LHCN-M2 (cell line): Measurements from ENCODE around the gene TMEM165. TPM values are rescaled to one million over a fixed set of nuclear protein-coding genes. Genes with fewer than 3 reads are reported as not detected.

Experiments
- DNase-seq: peaks from one replicate; pipeline ENCODE4 v3.0.0-alpha.2; 2012; ENCODE audit warnings: low read depth
- total RNA-seq: library from RNA; depleted of rRNA; stranded (reverse); fragments of >200 nt; gene quantifications from 2 replicates; pipeline ENCODE4 v1.2.3, GENCODE V29; 2014

Gene TMEM165
- total RNA-seq, 1 experiment from 2014 or later: 176 TPM

DNA sequence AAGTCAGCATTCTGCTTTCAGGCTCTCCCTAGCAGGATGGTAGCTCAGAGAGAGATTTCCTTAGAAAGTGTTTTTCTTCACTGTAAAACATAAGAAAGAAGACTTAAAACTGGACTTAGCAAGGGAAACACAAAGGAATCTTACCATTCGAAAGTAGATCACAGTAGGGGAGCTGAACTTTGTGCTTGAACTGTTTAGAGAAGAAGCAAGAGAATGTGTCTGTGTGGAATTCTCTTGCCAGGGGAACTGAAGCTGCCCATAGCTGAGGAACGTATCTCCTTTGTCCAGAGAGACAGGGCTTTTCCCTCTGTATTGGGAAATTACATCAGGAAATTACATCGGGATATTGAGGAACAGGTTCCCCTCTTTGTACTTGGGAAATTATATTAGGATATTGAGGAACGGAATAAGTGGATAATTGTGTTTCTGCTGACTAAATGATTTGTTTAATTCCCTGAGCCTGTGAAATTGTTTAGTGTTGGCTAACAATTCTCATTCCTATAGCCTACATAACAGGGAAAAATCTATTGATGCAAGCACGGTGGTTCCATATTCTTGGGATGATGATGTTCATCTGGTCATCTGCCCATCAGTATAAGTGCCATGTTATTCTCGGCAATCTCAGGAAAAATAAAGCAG is 28.6 kb upstream of the TMEM165 start:
- no peak for DNase-seq

DNA sequence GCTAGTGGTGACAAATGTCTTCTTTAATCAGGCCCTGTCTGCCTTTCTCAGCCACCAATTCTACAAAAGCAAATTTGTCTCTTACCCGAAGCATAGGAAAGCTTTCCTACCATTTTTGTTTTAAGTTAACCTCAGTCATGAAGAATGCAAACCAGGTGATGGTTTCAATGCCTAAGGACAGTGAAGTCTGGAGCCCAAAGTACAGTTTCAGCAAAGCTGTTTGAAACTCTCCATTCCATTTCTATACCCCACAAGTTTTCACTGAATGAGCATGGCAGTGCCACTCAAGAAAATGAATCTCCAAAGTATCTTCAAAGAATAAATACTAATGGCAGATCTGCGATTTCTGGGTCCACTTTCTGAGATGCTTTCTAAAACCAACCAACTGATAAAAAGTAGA is 25.8 kb upstream of the TMEM165 start:
- DNase-seq: no peak

DNA sequence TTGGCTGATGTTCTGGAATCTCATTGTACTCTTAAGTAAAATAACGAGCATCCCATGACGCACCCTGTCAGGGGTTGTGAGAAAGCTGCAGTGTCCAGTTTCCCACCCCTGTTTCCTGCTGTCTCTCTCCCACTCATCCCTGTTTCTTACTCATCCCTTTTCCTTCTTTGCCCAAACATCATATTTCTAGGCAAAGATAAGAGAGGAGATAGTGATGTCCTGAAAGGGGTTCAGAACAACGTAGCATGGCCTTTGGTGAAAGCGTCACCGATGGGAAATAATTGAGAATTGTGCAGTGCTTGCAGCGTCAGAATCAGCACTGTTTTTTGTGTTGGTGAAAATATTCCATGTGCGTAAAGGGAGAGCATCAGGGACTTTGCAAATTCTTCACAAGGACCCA is 23.5 kb upstream of the TMEM165 start:
- no peak for DNase-seq

DNA sequence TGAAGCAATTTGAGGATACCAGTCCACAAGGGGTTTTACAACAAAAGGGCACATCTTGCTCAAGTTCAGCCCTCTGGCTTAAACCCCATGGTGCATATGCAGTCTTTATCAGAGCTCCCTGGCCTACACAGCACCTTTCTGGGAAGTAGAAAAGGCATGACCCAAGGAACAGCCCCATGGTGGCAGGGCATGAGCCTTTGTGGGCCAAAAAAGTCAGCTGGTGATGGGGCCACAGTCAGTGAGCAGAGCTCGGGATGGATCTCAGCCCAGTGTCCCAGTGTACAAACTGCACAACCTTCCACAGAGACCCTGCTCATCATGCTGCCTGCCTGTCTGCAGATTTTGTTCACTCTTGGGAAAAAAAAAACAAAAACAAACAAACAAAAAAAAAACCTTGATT is 22.3 kb upstream of the TMEM165 start:
- no peak for DNase-seq

DNA sequence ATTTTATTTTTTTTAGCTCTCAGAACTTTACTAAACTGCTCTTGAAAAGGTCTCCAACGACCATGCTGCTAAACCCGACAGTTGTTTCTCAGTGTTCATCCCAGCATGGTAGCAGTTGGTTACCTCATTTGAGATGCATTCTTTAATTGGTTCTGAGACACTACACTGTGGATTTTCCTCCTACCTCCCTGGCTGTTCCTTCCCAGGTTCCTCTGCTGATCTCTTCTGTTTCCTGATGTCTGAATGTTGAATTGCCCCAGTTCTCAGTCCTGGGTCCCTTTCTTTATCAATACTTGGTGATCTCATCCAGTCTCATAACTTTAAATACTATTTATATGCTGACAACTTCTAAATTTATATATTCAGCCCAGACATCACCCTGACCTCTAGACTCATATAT is 19.1 kb upstream of the TMEM165 start:
- no peak for DNase-seq

DNA sequence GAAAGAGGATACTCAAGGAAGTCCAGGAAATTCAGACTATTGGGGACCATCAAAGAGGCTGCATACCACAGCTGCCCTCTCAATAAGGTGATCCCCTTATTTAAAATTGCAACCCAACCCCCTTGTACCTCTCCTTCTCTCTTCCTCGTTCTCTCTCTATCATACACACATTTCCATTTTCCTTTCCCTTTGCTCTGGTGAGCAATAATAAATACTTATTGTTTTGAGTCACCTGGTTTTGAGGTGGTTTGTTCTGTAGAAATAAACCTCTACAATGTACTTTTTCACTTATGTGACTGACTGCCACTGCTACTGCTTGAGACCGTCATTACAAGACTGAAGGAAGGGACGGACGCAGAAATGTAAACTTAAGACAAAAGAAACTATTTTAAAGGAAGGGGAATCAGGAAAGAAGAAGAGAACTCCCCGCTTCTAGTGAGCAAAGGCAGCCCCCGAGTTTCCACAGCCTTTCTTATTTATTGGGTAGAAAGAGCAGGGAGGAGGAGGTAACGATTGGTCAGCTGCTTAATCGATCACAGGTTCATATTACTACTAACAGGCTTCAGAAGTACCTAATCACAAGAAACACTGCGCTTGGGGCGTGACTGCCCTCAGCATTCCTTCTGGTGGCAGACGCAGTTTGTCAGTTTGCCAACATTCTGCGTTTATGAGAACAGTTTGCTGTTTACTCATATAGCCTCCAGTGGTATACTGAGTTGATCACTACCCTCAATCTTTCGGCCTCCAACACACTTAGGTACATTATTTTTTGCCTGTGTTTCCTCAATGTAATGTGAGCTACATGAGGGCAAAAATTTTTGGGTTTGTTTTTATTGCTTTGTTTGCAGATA is 16.9 kb upstream of the TMEM165 start:
- DNase-seq: no peak

DNA sequence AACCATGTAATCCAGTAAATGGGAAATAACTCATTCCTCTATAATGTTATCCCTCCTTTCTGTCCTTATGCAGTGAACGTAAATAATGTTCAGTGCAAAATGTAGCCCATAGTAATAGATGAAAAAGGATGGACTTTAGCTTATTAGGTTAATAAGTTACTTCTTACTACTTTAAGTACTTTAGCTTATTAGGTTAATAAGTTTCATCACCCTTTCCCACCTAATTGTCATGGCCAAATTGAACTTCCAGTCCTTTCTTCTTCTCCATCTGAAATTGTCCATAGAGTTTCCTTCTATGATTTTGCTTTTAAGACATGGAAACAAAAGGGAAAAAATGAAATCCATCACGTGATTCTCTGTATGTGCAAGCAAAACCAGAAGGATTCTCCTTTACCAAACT is 15.2 kb upstream of the TMEM165 start:
- no peak for DNase-seq

DNA sequence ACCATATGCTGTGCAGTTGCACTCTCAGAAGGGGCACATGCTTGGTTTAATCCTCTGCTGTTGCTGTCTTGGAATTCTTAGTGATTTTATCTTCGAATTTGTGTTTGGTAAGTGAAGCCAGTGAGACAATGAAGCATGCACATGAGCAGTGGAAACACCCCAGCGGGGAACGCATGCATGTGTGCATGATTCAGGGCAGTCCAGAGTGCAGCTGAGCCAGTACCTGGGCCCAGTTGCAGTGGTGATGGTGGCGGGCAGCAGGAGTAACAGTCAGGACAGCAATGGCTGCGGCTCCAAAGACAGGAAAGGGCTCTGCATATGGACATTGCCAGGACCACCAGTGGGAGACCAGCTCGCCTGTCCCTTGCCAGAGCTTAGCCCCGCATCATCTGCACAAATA is 14.3 kb upstream of the TMEM165 start:
- DNase-seq: no peak

DNA sequence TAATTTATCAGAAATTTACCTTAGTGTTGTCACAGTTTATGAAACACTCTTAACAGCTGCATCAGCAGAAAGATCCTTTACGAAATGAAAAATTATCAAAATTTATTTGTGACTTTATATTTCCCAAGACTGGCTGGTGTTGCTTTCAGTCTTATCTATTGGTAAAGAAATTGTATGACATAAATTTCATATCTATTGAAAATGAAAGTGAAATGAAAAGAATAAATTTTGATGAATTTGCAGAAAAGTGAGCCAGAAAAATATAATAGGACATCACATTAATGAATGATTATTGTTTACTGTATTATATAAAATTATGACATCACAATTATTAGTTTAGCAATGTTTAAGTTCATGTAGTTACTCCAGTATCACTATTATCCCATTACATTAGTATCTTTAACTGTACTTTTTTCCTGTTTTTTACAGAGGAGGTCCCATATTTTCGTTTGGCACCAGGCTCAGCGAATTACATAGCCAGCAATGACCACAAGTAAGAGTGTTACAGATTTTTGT is 13.2 kb upstream of the TMEM165 start:
- no peak for DNase-seq

DNA sequence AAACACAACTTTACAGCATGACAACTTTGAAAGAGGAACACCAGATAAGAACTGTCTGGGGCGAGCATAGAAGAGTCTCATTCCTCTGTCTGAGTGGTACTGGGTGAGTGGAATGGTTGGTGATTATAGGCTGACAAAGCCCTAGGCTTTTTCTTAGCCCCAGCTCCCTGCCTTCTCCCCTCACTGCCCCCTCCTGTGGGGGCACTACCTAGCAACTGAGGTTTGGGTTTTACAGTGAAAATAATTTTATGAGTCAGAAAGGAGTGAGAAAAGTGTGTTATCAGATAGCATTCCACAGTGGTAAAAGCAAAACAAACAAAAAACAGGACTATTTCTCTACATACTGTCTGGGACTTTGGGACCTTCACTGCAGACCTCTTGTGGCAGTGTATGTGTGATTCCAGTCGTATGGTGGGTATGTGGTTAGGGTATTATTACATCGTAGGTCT is 10.5 kb upstream of the TMEM165 start:
- DNase-seq: no peak

DNA sequence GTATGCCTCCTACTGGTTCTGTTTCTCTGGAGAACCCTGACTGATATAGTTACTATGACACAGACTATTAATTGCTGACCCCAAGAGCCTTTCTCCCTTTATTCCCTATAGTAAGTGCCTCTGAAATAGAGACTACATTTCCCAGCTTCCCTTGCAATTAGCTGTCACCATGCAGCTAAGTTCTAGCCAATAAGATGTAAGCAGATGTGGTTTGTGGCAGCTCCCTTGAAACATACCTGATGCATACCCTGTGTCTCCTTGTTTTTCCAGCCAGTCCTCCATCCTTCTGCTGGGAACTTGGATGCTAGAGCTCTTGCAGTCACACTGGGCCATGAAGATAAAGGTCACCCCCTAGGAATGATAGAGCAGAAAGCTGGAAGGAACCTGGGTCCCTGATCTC is 9.7 kb upstream of the TMEM165 start:
- DNase-seq: no peak

DNA sequence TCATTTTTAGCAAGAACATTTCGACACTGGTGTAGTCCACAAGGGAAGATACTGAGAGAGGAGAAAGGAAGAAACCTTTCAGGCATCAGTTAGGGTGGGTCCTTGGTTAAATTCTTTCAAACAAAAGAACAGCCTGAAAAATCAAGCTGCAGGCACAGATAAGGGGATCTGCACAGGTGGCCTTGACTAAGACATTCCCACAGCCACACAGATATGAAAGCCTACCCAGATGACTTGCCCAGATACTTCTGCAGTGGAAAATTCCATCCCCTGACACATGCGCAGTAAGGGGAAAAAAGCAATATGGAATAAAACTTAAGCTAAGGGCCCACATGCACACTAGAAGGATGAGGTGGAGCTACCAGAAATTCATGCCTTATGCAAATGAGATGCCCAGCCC is 8.9 kb upstream of the TMEM165 start:
- DNase-seq: no peak

DNA sequence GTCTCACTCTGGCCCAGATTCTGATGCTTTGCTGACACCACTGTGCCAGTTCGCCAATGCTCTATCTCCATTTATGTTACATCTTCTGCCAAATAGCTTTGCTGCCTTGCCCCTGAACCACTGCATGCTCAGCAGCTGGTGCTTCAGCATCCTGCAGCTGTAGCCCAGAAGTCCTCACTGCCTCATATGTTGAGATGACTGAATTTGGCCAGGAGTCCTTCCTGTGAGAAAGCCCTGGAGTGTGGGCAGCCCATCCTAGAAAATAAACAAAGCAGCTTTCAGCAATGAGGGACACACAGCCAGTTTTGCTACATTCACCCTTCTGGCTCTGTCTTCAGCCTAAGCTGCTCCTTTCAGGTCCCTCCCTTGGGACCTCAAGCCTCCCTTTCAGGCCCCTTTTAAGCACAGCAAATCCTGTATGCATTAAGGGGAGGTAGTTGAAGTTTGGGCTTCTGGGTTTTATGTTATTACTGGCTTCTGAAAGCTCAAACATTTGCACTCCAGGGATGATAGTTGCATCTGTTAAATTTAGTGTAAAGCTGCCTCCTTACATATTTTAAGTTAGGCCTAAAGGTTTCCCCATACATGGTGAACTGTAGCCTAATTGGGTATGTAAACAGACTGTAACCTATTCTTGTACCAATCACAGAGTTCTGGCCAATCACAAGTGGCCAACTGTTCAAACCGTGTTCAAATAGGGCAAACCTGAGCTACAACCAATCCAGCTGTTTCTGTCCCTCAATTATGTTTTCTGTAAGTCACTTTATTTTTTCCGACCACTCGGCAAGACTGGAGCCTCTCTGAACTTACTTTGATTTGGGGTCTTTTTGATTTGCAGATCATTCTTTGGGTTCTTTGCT is 2.1 kb upstream of the TMEM165 start:
- peak; percentile 36 for DNase-seq

DNA sequence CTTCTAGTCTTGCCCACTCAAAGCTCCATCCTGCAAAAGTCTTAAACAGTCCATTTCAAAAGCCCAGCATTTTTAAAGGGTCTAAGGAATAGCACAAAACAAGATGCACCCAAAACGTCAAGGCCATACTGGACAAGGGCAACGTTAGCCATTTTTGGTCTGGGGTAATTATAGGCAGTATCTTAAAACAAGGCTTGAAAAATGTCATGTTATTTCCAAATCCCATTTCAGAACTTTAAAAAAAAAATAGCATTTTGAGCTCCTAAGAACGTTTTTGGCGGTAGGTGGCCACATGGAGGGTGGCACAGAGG is 584 bp upstream of the TMEM165 start:
- DNase-seq: no peak

DNA sequence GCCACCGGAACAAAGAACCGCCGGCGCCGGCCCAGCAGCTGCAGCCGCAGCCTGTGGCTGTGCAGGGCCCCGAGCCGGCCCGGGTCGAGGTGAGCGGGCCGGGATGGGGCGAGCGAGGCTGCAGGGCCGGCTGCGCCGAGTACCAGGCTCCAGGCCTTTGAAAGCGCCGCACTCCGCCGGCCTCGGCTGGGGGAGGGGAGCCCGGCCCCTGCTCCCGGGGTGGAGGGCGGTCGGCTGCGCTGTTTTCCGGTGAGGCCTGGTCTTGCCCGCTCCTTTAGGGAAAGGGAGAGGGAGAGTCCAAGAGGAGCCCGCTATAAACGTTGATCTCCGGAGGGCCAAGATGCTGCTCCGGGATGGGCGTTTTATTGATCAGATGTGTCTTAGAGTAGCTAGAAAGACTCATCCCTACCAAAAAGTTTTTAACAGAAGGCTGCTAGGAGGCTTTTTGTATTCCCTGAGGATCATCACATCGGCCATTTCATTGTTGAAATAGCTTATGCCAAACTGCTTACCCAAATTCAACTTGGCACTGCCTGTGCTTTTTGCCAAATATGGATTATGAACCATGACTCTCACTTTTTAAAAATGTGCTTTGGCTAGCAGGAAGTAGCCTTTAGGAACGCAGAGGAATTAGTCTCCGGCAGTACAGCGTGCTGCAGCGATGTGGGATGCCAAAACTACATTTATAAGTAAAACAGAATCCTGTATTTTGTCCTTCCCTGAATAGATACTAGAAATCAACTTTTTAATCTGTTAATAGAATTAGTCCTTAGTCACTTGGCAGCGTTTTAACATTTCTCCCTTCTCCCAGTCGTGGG is 760 bp downstream of the TMEM165 start:
- peak; percentile 64 for DNase-seq

DNA sequence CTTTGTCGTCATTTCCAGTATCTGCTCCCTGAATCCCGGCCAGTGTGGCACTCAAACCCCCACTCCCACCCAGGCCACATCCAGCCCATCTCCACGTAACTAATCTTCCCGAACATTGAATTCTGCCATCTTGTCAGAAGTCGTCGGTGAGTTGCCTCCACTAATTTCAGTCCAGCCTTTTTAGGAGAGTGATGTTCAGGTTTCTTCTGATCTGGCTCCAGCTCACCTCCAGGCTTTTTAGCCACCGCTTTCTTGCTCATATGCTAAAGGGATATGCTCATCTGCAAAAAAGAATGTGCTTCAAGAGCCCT is 1.3 kb downstream of the TMEM165 start:
- peak; percentile 28 for DNase-seq

DNA sequence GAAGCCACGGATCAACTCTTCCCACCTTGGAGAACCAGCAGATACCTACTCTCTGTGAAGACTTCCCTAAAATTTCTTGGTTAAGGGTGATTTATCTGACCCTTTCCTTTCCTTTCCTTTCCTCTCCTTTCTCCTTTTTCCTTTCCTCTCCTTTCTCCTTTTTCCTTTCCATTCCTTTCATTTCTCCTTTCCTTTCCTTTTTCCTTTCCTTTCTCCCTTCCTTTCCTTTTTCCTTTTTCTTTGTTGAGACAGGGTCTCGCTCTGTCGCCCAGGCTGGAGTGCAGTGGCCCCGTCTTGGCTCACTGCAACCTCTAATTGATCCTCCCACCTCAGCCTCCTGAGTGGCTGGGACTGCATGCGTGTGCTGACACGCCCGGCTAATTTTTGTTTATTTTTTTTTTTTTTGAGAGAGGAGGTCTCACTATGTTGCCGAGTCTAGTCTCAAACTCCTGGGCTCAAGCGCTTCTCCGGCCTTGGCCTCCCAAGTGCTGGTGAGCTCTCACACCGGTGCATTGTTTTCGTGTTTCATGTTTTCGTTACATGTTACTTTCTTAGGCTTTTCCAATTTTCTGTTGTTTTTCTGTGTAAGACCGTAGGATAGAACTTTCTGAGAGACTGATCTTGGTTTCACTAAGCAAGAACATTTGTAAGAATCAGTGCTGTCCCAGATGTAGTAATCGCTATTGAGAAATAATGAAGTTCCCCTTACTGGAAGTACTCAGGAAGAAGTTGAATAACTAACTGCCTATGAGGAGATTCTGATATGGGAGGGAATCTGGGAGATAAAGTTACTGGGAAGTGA is 2.0 kb downstream of the TMEM165 start:
- DNase-seq: peak; percentile 53

DNA sequence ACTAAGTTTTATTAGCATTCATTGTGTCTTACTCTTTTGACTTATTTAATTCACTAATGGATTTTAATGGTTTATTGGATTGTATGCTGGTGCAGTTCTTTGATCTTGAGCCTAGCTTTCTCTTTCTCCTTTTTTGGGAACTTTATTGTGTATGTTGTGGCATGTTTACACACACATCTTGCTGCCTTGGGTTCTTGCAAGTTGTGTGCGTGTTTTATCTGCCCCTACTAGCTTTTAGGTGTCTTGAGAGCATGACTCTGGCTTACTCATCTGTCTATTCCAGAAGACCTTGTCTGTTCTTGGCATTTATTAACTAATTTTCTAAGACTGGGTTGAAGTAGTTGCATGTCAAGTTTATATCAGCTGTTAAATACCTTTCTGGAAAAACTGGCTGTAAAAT is 2.7 kb downstream of the TMEM165 start:
- peak; percentile 55 for DNase-seq

DNA sequence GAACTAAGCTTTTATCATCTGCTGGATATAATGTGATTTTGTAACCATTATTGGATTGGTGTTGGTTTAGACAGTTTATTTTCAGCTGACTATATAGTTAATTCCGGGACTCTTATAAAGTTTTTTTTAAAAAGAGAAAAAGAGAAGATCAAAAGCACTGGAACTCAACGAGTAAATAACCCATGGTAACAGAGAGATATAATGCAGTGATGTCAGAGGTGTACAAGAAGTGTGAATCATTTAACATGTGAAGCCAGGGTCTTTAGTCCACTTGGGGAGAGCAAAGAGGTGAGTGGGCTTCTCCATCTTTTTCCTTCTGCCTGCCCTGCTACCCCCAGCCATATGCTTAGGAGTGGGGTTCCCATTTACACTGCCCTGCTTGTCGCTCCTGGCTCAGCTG is 3.2 kb downstream of the TMEM165 start:
- peak; percentile 19 for DNase-seq

DNA sequence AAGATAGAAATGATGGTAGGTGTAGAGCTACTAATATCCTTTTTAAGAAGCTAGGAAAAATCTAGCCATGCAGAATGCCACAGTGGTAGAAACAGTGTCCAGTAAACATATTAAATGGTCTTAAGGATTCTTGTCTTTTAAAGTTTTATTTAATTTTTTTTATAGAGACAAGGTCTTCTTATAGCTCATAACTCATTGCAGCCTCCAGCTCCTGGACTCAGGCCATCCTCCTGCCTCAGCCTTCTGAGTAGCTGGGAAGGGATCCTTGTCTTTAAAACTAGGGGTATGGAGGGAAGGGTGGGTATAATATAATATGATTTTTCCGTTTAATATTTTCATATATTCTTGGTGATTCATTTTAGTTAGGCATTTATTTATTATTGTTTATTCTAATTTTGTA is 3.8 kb downstream of the TMEM165 start:
- no peak for DNase-seq

DNA sequence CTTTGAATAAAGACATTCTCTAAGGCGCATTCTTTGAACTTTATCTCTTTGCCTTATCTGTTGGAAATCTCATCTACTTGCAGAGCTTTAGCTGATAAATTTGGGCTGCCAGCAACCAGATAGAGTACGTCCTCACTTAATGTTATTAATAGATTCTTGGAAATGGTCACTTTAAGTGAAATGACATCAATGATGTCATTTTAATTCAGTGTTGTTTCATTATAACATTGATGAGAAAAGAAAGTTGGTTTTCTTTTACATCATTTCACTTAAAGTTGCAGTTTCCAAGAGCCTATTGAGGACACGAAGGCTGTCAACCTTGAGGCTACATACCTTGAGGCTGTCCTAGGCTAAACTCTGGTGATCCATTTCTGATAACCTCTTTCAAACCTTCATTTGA is 9.3 kb downstream of the TMEM165 start:
- no peak for DNase-seq
